ENCODE measurements around the gene NMNAT2.
A peak's percentile ranks its signal among the peaks of the same experiment; 100 is the strongest.

NMNAT2 gene

DNA sequence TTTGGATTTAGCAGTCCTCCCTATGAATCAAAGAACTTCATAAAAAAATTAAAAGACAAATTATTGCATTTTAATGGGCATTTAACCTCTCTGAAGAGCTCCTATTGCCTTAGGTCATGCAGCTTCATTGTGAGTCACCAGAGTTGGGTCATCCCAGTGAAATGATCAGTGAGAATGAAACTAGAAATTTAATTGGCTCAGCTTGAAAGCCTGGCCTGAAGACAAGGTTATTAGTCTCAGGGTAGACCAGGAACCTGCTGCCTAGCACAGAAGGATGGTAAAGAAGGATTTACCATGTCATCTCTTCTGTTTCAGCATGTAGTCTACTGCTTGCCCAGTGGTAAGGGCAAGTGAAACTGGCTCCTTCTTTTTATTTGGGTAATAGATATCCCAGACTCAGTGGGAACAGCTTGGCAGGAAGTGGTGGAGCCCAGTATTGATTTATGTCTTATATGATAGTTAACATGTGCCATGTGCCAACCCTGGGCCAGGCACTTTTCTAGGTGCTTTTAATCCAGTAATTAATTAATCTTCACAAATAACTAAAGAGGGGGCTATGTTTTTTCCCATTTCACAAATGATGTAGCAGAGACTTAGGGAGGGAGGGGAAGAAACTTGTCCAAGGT lies 208.5 kb downstream of the NMNAT2 start:
- H3K36me3 ChIP-seq: no peaks in the 10 kb centered on the region
- no peaks in the 10 kb centered on the region for H3K27me3 ChIP-seq
- H3K4me3 ChIP-seq: no peak overlapping the region
- DNase-seq: no peak
- TF ChIP-seq, protein P1, sequence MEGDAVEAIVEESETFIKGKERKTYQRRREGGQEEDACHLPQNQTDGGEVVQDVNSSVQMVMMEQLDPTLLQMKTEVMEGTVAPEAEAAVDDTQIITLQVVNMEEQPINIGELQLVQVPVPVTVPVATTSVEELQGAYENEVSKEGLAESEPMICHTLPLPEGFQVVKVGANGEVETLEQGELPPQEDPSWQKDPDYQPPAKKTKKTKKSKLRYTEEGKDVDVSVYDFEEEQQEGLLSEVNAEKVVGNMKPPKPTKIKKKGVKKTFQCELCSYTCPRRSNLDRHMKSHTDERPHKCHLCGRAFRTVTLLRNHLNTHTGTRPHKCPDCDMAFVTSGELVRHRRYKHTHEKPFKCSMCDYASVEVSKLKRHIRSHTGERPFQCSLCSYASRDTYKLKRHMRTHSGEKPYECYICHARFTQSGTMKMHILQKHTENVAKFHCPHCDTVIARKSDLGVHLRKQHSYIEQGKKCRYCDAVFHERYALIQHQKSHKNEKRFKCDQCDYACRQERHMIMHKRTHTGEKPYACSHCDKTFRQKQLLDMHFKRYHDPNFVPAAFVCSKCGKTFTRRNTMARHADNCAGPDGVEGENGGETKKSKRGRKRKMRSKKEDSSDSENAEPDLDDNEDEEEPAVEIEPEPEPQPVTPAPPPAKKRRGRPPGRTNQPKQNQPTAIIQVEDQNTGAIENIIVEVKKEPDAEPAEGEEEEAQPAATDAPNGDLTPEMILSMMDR (IDR thresholded peaks at IDR 0.05): no peak
- intact Hi-C loops (cut with DNase I; ENCODE audit: low total_unique reads): no loop called here
- H3K27ac ChIP-seq: no peak overlapping the region
- H3K4me1 ChIP-seq: peaks cover 0 to 12% (median 6%) of the 10 kb centered on the region in 4 donors
- H3K9me3 ChIP-seq: no peaks in the 10 kb centered on the region

DNA sequence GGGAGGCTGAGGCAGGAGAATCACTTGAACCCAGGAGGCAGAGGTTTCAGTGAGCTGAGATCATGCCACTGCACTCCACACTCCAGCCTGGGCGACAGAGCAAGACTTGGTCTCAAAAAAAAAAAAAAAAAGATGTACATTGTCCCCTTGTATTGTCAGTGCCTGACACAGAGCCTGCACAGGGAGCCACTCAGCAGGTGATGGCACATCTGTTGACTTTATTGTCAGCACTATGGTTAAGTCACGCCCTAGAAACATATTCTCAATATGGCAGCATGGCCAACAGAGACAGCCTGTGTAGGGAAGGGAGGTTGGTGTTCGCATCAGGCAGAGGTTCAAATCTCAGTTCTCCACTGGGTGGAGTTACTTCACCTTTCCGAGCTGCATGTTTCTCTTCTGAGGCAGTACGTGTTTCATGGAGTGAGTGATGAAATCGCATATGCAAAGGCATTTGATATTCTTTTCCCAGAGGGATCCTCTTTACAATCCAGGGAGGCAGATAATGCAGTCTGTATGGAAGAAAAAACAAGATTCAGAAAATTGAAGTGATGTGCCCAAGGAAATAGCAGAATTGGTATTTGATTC lies 211.6 kb downstream of the NMNAT2 start:
- no peak for DNase-seq
- H3K4me1 ChIP-seq: peaks cover 0 to 17% (median 6%) of the 10 kb centered on the region in 4 donors
- TF ChIP-seq, protein P1 (IDR thresholded peaks at IDR 0.05): no peak
- no peaks in the 10 kb centered on the region for H3K36me3 ChIP-seq
- H3K9me3 ChIP-seq: no peaks in the 10 kb centered on the region
- H3K27ac ChIP-seq: no peak overlapping the region
- H3K27me3 ChIP-seq: no peaks in the 10 kb centered on the region
- intact Hi-C loops (cut with DNase I; ENCODE audit: low total_unique reads): no loop called here
- H3K4me3 ChIP-seq: no peak overlapping the region

DNA sequence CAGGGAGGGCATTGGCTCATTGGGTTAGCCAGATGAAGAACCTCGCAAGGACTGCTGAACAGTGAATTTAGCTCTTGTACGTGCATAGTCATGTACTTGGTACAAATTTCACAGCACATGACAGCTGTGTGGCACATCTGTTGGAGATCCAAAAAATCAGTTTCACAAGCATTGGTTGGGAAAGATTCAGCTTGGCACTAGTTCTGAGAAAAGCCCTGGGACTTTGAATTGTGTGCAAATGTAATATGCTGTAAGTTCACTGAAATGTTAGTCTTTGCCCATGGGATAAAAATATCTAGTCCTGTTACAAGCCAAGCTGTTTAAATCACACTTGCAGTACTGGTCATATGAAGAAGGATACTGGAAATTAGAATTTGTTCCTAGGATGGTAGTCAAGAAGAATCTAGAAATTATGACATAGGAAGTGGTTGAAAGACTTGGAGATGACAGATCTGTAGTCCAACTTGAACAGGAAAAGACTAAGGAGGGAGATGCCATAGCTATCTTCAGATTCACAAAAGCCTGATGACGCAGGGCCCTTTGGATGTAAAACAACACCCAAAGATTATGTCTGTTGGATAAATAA lies 212.9 kb downstream of the NMNAT2 start:
- intact Hi-C loops (cut with DNase I; ENCODE audit: low total_unique reads): no loop called here
- DNase-seq: peak; percentile 47 to 75
- Histone ChIP-seq H3K27me3 (no peaks in the 10 kb centered on the region), H3K27ac (peak overlapping the region; percentile 57 to 64), H3K9me3 (no peaks in the 10 kb centered on the region), H3K4me3 (no peak overlapping the region), H3K4me1 (peaks cover 0 to 17% (median 6%) of the 10 kb centered on the region in 4 donors), H3K36me3 (no peaks in the 10 kb centered on the region)
- TF ChIP-seq, protein P1 (IDR thresholded peaks at IDR 0.05): no peak

DNA sequence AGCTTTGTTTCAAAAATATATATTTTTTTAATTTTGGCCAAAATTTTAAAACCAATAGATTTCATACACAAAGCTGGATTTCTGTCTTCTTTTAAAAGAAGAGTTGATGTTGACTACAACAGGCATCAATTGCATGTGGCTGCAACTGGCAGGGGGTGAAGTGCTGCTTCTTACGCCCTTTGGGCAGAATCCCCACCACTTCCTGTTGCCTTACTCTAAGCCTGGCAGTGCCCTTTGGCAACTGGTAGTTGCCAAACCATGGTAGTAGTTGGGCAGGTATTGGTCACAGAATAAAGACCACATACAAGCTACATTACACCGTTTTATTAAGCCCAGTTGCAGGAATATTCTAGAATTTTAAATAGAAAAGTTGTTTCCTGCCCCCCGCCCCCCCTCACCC lies 215.1 kb downstream of the NMNAT2 start:
- peaks cover 0 to 17% (median 6%) of the 10 kb centered on the region in 4 donors for H3K4me1 ChIP-seq
- H3K27ac ChIP-seq: no peak overlapping the region
- TF ChIP-seq, protein P1 (IDR thresholded peaks at IDR 0.05): no peak
- H3K36me3 ChIP-seq: no peaks in the 10 kb centered on the region
- H3K27me3 ChIP-seq: no peaks in the 10 kb centered on the region
- no peak overlapping the region for H3K4me3 ChIP-seq
- intact Hi-C loops (cut with DNase I; ENCODE audit: low total_unique reads): no loop called here
- H3K9me3 ChIP-seq: no peaks in the 10 kb centered on the region
- DNase-seq: no peak

DNA sequence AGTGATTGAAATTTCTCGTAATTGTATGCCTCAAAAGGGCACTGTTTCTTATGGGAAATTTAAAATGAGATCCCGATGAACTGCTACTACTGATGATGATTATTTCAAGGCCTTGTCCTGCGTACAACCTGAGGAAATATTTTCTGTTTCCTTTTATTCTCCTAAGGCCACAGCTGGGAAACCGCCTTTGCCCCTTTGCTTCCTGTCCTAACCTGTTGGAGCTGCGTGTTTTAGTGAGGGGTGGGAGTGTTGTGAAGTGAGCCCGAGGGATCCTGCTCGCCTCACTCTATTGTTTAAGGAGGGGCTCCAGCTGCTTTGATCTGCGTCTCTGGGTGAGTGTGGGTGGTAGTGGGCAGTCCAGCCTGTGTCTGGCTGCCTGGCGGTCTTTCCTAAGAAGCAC lies 217.7 kb downstream of the NMNAT2 start:
- TF ChIP-seq, protein P1 (IDR thresholded peaks at IDR 0.05): no peak
- intact Hi-C loops (cut with DNase I; ENCODE audit: low total_unique reads): no loop called here
- no peaks in the 10 kb centered on the region for H3K27me3 ChIP-seq
- no peak overlapping the region for H3K27ac ChIP-seq
- no peaks in the 10 kb centered on the region for H3K9me3 ChIP-seq
- no peaks in the 10 kb centered on the region for H3K36me3 ChIP-seq
- DNase-seq: no peak
- peaks cover 0 to 13% (median 3%) of the 10 kb centered on the region in 4 donors for H3K4me1 ChIP-seq
- H3K4me3 ChIP-seq: no peak overlapping the region

Data from tibial artery (tissue), 4 donors.